GM18505 (cell line): ENCODE data around the gene CARMIL1.

Source experiments
- ATAC-seq: cut with Tn5 transposase; IDR thresholded peaks from one replicate; pipeline ENCODE4 v1.9.1; 2021; ENCODE audit not compliant: unreplicated experiment
- POLR2A ChIP-seq: IDR thresholded peaks from 4 replicates; pipeline ENCODE4 v1.6.1; 2011; ENCODE audit warnings: borderline replicate concordance; ENCODE audit not compliant: insufficient read depth, insufficient read length; ENCODE audit errors: extremely low read depth

CARMIL1 gene

GRCh38 chr6:25418454-25419052 lies 139.4 kb downstream of the CARMIL1 start:
- no peak for TF ChIP-seq POLR2A

GRCh38 chr6:25419879-25420278 lies 140.7 kb downstream of the CARMIL1 start:
- no peak for ATAC-seq
- no peak for TF ChIP-seq POLR2A

More at GRCh38 chr6:25418454-25419052, 139.4 kb downstream of the CARMIL1 start:
- ATAC-seq: no peak

- ATAC-seq: no peak
- no peak for TF ChIP-seq POLR2A
Observed at GRCh38 chr6:25423358-25423757, 144.2 kb downstream of the CARMIL1 start.

GRCh38 chr6:25424303-25424702 lies 145.1 kb downstream of the CARMIL1 start:
- no peak for TF ChIP-seq POLR2A
- no peak for ATAC-seq

- ATAC-seq: no peak
- no peak for TF ChIP-seq POLR2A
Observed at GRCh38 chr6:25427549-25427948, 148.4 kb downstream of the CARMIL1 start.

- TF ChIP-seq POLR2A: no peak
- ATAC-seq: no peak
Observed at GRCh38 chr6:25428758-25429317, 149.7 kb downstream of the CARMIL1 start.

GRCh38 chr6:25431306-25431974 lies 152.3 kb downstream of the CARMIL1 start:
- TF ChIP-seq POLR2A: no peak
- ATAC-seq: no peak

- no peak for TF ChIP-seq POLR2A
- no peak for ATAC-seq
Observed at GRCh38 chr6:25431975-25432307, 152.8 kb downstream of the CARMIL1 start.

GRCh38 chr6:25434921-25435320 lies 155.7 kb downstream of the CARMIL1 start:
- no peak for ATAC-seq
- TF ChIP-seq POLR2A: no peak

- TF ChIP-seq POLR2A: no peak
- no peak for ATAC-seq
Observed at GRCh38 chr6:25435416-25435985, 156.3 kb downstream of the CARMIL1 start.

- ATAC-seq: no peak
- no peak for TF ChIP-seq POLR2A
Observed at GRCh38 chr6:25436760-25437159, 157.6 kb downstream of the CARMIL1 start.

GRCh38 chr6:25439368-25439767 lies 160.2 kb downstream of the CARMIL1 start:
- no peak for TF ChIP-seq POLR2A
- ATAC-seq: no peak

- no peak for ATAC-seq
- no peak for TF ChIP-seq POLR2A
Observed at GRCh38 chr6:25441663-25442270, 162.6 kb downstream of the CARMIL1 start.
